ENCODE measurements around the gene AUH.
"Not testable (repeated sequence)": the region's sequence is repeated elsewhere in the genome, so short reads cannot be mapped to it uniquely, and the experiment has no call there.

Gene AUH

GRCh38 chr9:91395106-91395552 lies 33.4 kb upstream of the AUH start:
- Histone ChIP-seq H3K27me3 (ENCODE audit: control insufficient read depth, insufficient read depth, low read length) (no peaks in the 10 kb centered on the region), H3K27ac (ENCODE audit: low read depth, low read length) (no peak overlapping the region), H3K9me3 (ENCODE audit: control insufficient read depth, insufficient read depth, low read length) (no peaks in the 10 kb centered on the region), H3K36me3 (ENCODE audit: control insufficient read depth, insufficient read depth, low read length) (no peaks in the 10 kb centered on the region), H3K9ac (ENCODE audit: low read depth, low read length) (no peak overlapping the region), H3K4me1 (ENCODE audit: control insufficient read depth, insufficient read depth, low read length) (no peaks in the 10 kb centered on the region), H3K4me3 (ENCODE audit: low read depth, low read length) (no peak overlapping the region)

GRCh38 chr9:91393826-91394225 lies 32.1 kb upstream of the AUH start:
- H3K4me3 ChIP-seq (ENCODE audit: low read depth, low read length), result no peak overlapping the region
- no peaks in the 10 kb centered on the region for H3K4me1 ChIP-seq (ENCODE audit: control insufficient read depth, insufficient read depth, low read length)
- H3K36me3 ChIP-seq (ENCODE audit: control insufficient read depth, insufficient read depth, low read length), result no peaks in the 10 kb centered on the region
- H3K9ac ChIP-seq (ENCODE audit: low read depth, low read length), result no peak overlapping the region
- no peaks in the 10 kb centered on the region for H3K9me3 ChIP-seq (ENCODE audit: control insufficient read depth, insufficient read depth, low read length)
- H3K27me3 ChIP-seq (ENCODE audit: control insufficient read depth, insufficient read depth, low read length), result no peaks in the 10 kb centered on the region
- no peak overlapping the region for H3K27ac ChIP-seq (ENCODE audit: low read depth, low read length)

- Histone ChIP-seq H3K27me3 (ENCODE audit: control insufficient read depth, insufficient read depth, low read length) (no peaks in the 10 kb centered on the region), H3K4me1 (ENCODE audit: control insufficient read depth, insufficient read depth, low read length) (no peaks in the 10 kb centered on the region), H3K9ac (ENCODE audit: low read depth, low read length) (no peak overlapping the region), H3K9me3 (ENCODE audit: control insufficient read depth, insufficient read depth, low read length) (no peaks in the 10 kb centered on the region), H3K36me3 (ENCODE audit: control insufficient read depth, insufficient read depth, low read length) (no peaks in the 10 kb centered on the region), H3K4me3 (ENCODE audit: low read depth, low read length) (no peak overlapping the region), H3K27ac (ENCODE audit: low read depth, low read length) (no peak overlapping the region)
These were observed 30.7 kb upstream of the AUH start for GRCh38 chr9:91392435-91392834.

- Histone ChIP-seq H3K4me1 (ENCODE audit: control insufficient read depth, insufficient read depth, low read length) (no peaks in the 10 kb centered on the region), H3K9me3 (ENCODE audit: control insufficient read depth, insufficient read depth, low read length) (no peaks in the 10 kb centered on the region), H3K4me3 (ENCODE audit: low read depth, low read length) (no peak overlapping the region), H3K27ac (ENCODE audit: low read depth, low read length) (no peak overlapping the region), H3K9ac (ENCODE audit: low read depth, low read length) (no peak overlapping the region), H3K36me3 (ENCODE audit: control insufficient read depth, insufficient read depth, low read length) (no peaks in the 10 kb centered on the region), H3K27me3 (ENCODE audit: control insufficient read depth, insufficient read depth, low read length) (no peaks in the 10 kb centered on the region)
These were observed 30.1 kb upstream of the AUH start for GRCh38 chr9:91391818-91392217.

GRCh38 chr9:91391412-91391811 lies 29.7 kb upstream of the AUH start:
- Histone ChIP-seq H3K36me3 (ENCODE audit: control insufficient read depth, insufficient read depth, low read length) (no peaks in the 10 kb centered on the region), H3K4me3 (ENCODE audit: low read depth, low read length) (no peak overlapping the region), H3K4me1 (ENCODE audit: control insufficient read depth, insufficient read depth, low read length) (no peaks in the 10 kb centered on the region), H3K9me3 (ENCODE audit: control insufficient read depth, insufficient read depth, low read length) (no peaks in the 10 kb centered on the region), H3K9ac (ENCODE audit: low read depth, low read length) (no peak overlapping the region), H3K27ac (ENCODE audit: low read depth, low read length) (no peak overlapping the region), H3K27me3 (ENCODE audit: control insufficient read depth, insufficient read depth, low read length) (no peaks in the 10 kb centered on the region)

- not testable (repeated sequence) for H3K9ac ChIP-seq (ENCODE audit: low read depth, low read length); H3K4me1 ChIP-seq (ENCODE audit: control insufficient read depth, insufficient read depth, low read length); H3K27me3 ChIP-seq (ENCODE audit: control insufficient read depth, insufficient read depth, low read length); H3K27ac ChIP-seq (ENCODE audit: low read depth, low read length); H3K4me3 ChIP-seq (ENCODE audit: low read depth, low read length); H3K36me3 ChIP-seq (ENCODE audit: control insufficient read depth, insufficient read depth, low read length); H3K9me3 ChIP-seq (ENCODE audit: control insufficient read depth, insufficient read depth, low read length)
These were observed 28.0 kb upstream of the AUH start for GRCh38 chr9:91389686-91390085.

GRCh38 chr9:91386765-91387164 lies 25.0 kb upstream of the AUH start:
- H3K36me3 ChIP-seq (ENCODE audit: control insufficient read depth, insufficient read depth, low read length), result no peaks in the 10 kb centered on the region
- H3K4me3 ChIP-seq (ENCODE audit: low read depth, low read length), result no peak overlapping the region
- no peaks in the 10 kb centered on the region for H3K4me1 ChIP-seq (ENCODE audit: control insufficient read depth, insufficient read depth, low read length)
- H3K27ac ChIP-seq (ENCODE audit: low read depth, low read length), result no peak overlapping the region
- H3K9ac ChIP-seq (ENCODE audit: low read depth, low read length), result no peak overlapping the region
- no peaks in the 10 kb centered on the region for H3K9me3 ChIP-seq (ENCODE audit: control insufficient read depth, insufficient read depth, low read length)
- H3K27me3 ChIP-seq (ENCODE audit: control insufficient read depth, insufficient read depth, low read length), result no peaks in the 10 kb centered on the region

GRCh38 chr9:91384954-91385353 lies 23.2 kb upstream of the AUH start:
- H3K4me3 ChIP-seq (ENCODE audit: low read depth, low read length), result no peak overlapping the region
- H3K27ac ChIP-seq (ENCODE audit: low read depth, low read length), result no peak overlapping the region
- H3K9ac ChIP-seq (ENCODE audit: low read depth, low read length), result no peak overlapping the region
- no peaks in the 10 kb centered on the region for H3K27me3 ChIP-seq (ENCODE audit: control insufficient read depth, insufficient read depth, low read length)
- H3K9me3 ChIP-seq (ENCODE audit: control insufficient read depth, insufficient read depth, low read length), result no peaks in the 10 kb centered on the region
- H3K4me1 ChIP-seq (ENCODE audit: control insufficient read depth, insufficient read depth, low read length), result no peaks in the 10 kb centered on the region
- H3K36me3 ChIP-seq (ENCODE audit: control insufficient read depth, insufficient read depth, low read length), result no peaks in the 10 kb centered on the region

GRCh38 chr9:91383577-91383976 lies 21.9 kb upstream of the AUH start:
- H3K36me3 ChIP-seq (ENCODE audit: control insufficient read depth, insufficient read depth, low read length), result no peaks in the 10 kb centered on the region
- H3K4me1 ChIP-seq (ENCODE audit: control insufficient read depth, insufficient read depth, low read length), result no peaks in the 10 kb centered on the region
- no peak overlapping the region for H3K27ac ChIP-seq (ENCODE audit: low read depth, low read length)
- H3K9me3 ChIP-seq (ENCODE audit: control insufficient read depth, insufficient read depth, low read length), result no peaks in the 10 kb centered on the region
- no peak overlapping the region for H3K9ac ChIP-seq (ENCODE audit: low read depth, low read length)
- no peak overlapping the region for H3K4me3 ChIP-seq (ENCODE audit: low read depth, low read length)
- H3K27me3 ChIP-seq (ENCODE audit: control insufficient read depth, insufficient read depth, low read length), result no peaks in the 10 kb centered on the region

- no peaks in the 10 kb centered on the region for H3K4me1 ChIP-seq (ENCODE audit: control insufficient read depth, insufficient read depth, low read length)
- no peaks in the 10 kb centered on the region for H3K9me3 ChIP-seq (ENCODE audit: control insufficient read depth, insufficient read depth, low read length)
- H3K36me3 ChIP-seq (ENCODE audit: control insufficient read depth, insufficient read depth, low read length), result no peaks in the 10 kb centered on the region
- H3K4me3 ChIP-seq (ENCODE audit: low read depth, low read length), result no peak overlapping the region
- H3K27me3 ChIP-seq (ENCODE audit: control insufficient read depth, insufficient read depth, low read length), result no peaks in the 10 kb centered on the region
- no peak overlapping the region for H3K27ac ChIP-seq (ENCODE audit: low read depth, low read length)
- H3K9ac ChIP-seq (ENCODE audit: low read depth, low read length), result no peak overlapping the region
These were observed 20.6 kb upstream of the AUH start for GRCh38 chr9:91382298-91382697.

GRCh38 chr9:91379426-91379825 lies 17.7 kb upstream of the AUH start:
- H3K4me1 ChIP-seq (ENCODE audit: control insufficient read depth, insufficient read depth, low read length), result no peaks in the 10 kb centered on the region
- H3K27me3 ChIP-seq (ENCODE audit: control insufficient read depth, insufficient read depth, low read length), result no peaks in the 10 kb centered on the region
- no peak overlapping the region for H3K4me3 ChIP-seq (ENCODE audit: low read depth, low read length)
- no peak overlapping the region for H3K27ac ChIP-seq (ENCODE audit: low read depth, low read length)
- no peaks in the 10 kb centered on the region for H3K36me3 ChIP-seq (ENCODE audit: control insufficient read depth, insufficient read depth, low read length)
- H3K9ac ChIP-seq (ENCODE audit: low read depth, low read length), result no peak overlapping the region
- H3K9me3 ChIP-seq (ENCODE audit: control insufficient read depth, insufficient read depth, low read length), result no peaks in the 10 kb centered on the region

- H3K4me3 ChIP-seq (ENCODE audit: low read depth, low read length), result no peak overlapping the region
- H3K27ac ChIP-seq (ENCODE audit: low read depth, low read length), result no peak overlapping the region
- H3K9ac ChIP-seq (ENCODE audit: low read depth, low read length), result no peak overlapping the region
- H3K27me3 ChIP-seq (ENCODE audit: control insufficient read depth, insufficient read depth, low read length), result no peaks in the 10 kb centered on the region
- no peaks in the 10 kb centered on the region for H3K4me1 ChIP-seq (ENCODE audit: control insufficient read depth, insufficient read depth, low read length)
- no peaks in the 10 kb centered on the region for H3K9me3 ChIP-seq (ENCODE audit: control insufficient read depth, insufficient read depth, low read length)
- H3K36me3 ChIP-seq (ENCODE audit: control insufficient read depth, insufficient read depth, low read length), result no peaks in the 10 kb centered on the region
These were observed 17.0 kb upstream of the AUH start for GRCh38 chr9:91378695-91379127.

All from HUES48 (cell line).